ENCODE results near the gene MAN2B2.

The MAN2B2 gene

GRCh38 chr4:6607368-6608055 is 32.5 kb downstream of the MAN2B2 start:
- FAIRE-seq, result no peak
- TF ChIP-seq CTCF (IDR thresholded peaks at IDR 0.05; ENCODE audit: insufficient read depth, missing control alignments), result no peak
- no peak for DNase-seq (ENCODE audit: insufficient read length, low spot score)

GRCh38 chr4:6608758-6609414 is 33.9 kb downstream of the MAN2B2 start:
- FAIRE-seq (no peak), DNase-seq (ENCODE audit: insufficient read length, low spot score) (no peak)
- no peak for TF ChIP-seq CTCF (IDR thresholded peaks at IDR 0.05; ENCODE audit: insufficient read depth, missing control alignments)

GRCh38 chr4:6609415-6610079 is 34.6 kb downstream of the MAN2B2 start:
- DNase-seq (ENCODE audit: insufficient read length, low spot score) (no peak), FAIRE-seq (no peak)

GRCh38 chr4:6610856-6611430 is 36.0 kb downstream of the MAN2B2 start:
- no peak for TF ChIP-seq CTCF (IDR thresholded peaks at IDR 0.05; ENCODE audit: insufficient read depth, missing control alignments)
- no peak for DNase-seq (ENCODE audit: insufficient read length, low spot score)
- no peak for FAIRE-seq

More at GRCh38 chr4:6609415-6610079, 34.6 kb downstream of the MAN2B2 start:
- no peak for TF ChIP-seq CTCF (IDR thresholded peaks at IDR 0.05; ENCODE audit: insufficient read depth, missing control alignments)

GRCh38 chr4:6612961-6613675 is 38.1 kb downstream of the MAN2B2 start:
- FAIRE-seq (no peak), DNase-seq (ENCODE audit: insufficient read length, low spot score) (no peak)
- no peak for TF ChIP-seq CTCF (IDR thresholded peaks at IDR 0.05; ENCODE audit: insufficient read depth, missing control alignments)

GRCh38 chr4:6613676-6614651 is 39.0 kb downstream of the MAN2B2 start:
- DNase-seq (ENCODE audit: insufficient read length, low spot score), result no peak
- TF ChIP-seq CTCF (IDR thresholded peaks at IDR 0.05; ENCODE audit: insufficient read depth, missing control alignments), result no peak
- no peak for FAIRE-seq
